ENCODE results near the gene CREB3L1. TPM values are rescaled to one million over a fixed set of nuclear protein-coding genes. Genes with fewer than 3 reads are reported as not detected.

The CREB3L1 gene
- total and polyA plus RNA-seq, 2 experiments from 2014 or later: 22.9 to 275 TPM

- 69% methylated on average over 5 of the region's 5 CpGs for WGBS (ENCODE audit: low lambda C conversion rate, missing lambda C conversion rate)
- TF ChIP-seq EZH2 (IDR thresholded peaks at IDR 0.05; ENCODE audit: borderline replicate concordance) (no peak), CTCF (IDR thresholded peaks at IDR 0.05; ENCODE audit: poor library complexity) (no peak), EZH2phosphoT487 (IDR thresholded peaks at IDR 0.05; ENCODE audit: low read depth, severe bottlenecking, unreplicated experiment) (no peak)
- H3K9me3 ChIP-seq (ENCODE audit: low read depth): no peaks in the 10 kb centered on the region
These were observed 6.8 kb upstream of the CREB3L1 start for GRCh38 chr11:46270684-46271083.

GRCh38 chr11:46271407-46271806 is 6.1 kb upstream of the CREB3L1 start:
- H3K4me1 ChIP-seq (ENCODE audit: insufficient read depth): peaks cover 56% of the 10 kb centered on the region
- no peaks in the 10 kb centered on the region for H3K36me3 ChIP-seq (replicated peaks; ENCODE audit: insufficient read depth, low read depth)
- H3K4me2 ChIP-seq: no peak overlapping the region
- 82% methylated on average over 1 of the region's 1 CpG for WGBS (ENCODE audit: low lambda C conversion rate, missing lambda C conversion rate)
- no peaks in the 10 kb centered on the region for H3K9me2 ChIP-seq (replicated peaks; ENCODE audit: insufficient read depth)
- no peaks in the 10 kb centered on the region for H3K27me3 ChIP-seq
- H3K9me3 ChIP-seq (ENCODE audit: low read depth): no peaks in the 10 kb centered on the region
- no peak overlapping the region for H2AFZ ChIP-seq
- DNase-seq (ENCODE audit: low spot score): no peak
- H3K4me3 ChIP-seq: no peak overlapping the region
- peak overlapping the region; percentile 94 for H3K27ac ChIP-seq
- H3K79me2 ChIP-seq: no peaks in the 10 kb centered on the region
- no peaks in the 10 kb centered on the region for H4K20me1 ChIP-seq (ENCODE audit: insufficient read depth, poor library complexity, severe bottlenecking)
- TF ChIP-seq CTCF (IDR thresholded peaks at IDR 0.05; ENCODE audit: poor library complexity) (no peak), EZH2 (IDR thresholded peaks at IDR 0.05; ENCODE audit: borderline replicate concordance) (no peak)

More at GRCh38 chr11:46270684-46271083, 6.8 kb upstream of the CREB3L1 start:
- Histone ChIP-seq H3K36me3 (replicated peaks; ENCODE audit: insufficient read depth, low read depth) (no peaks in the 10 kb centered on the region), H3K4me3 (no peak overlapping the region), H3K27ac (peak overlapping the region; percentile 94), H3K27me3 (no peaks in the 10 kb centered on the region), H2AFZ (no peak overlapping the region), H3K4me1 (ENCODE audit: insufficient read depth) (peaks cover 50% of the 10 kb centered on the region), H3K79me2 (no peaks in the 10 kb centered on the region), H4K20me1 (ENCODE audit: insufficient read depth, poor library complexity, severe bottlenecking) (no peaks in the 10 kb centered on the region), H3K9me2 (replicated peaks; ENCODE audit: insufficient read depth) (no peaks in the 10 kb centered on the region), H3K4me2 (no peak overlapping the region)
- DNase-seq (ENCODE audit: low spot score): no peak

GRCh38 chr11:46271875-46272815 is 5.3 kb upstream of the CREB3L1 start:
- H3K36me3 ChIP-seq (replicated peaks; ENCODE audit: insufficient read depth, low read depth): no peaks in the 10 kb centered on the region
- no peak overlapping the region for H2AFZ ChIP-seq
- peak overlapping the region; percentile 67 for H3K4me2 ChIP-seq
- H3K4me1 ChIP-seq (ENCODE audit: insufficient read depth): peaks cover 63% of the 10 kb centered on the region
- no peaks in the 10 kb centered on the region for H3K79me2 ChIP-seq
- H3K9me2 ChIP-seq (replicated peaks; ENCODE audit: insufficient read depth): no peaks in the 10 kb centered on the region
- H3K27ac ChIP-seq: peak overlapping the region; percentile 94
- no peaks in the 10 kb centered on the region for H3K27me3 ChIP-seq
- no peak for TF ChIP-seq CTCF (IDR thresholded peaks at IDR 0.05; ENCODE audit: poor library complexity)
- no peak for TF ChIP-seq EZH2 (IDR thresholded peaks at IDR 0.05; ENCODE audit: borderline replicate concordance)
- no peak for TF ChIP-seq EZH2phosphoT487 (IDR thresholded peaks at IDR 0.05; ENCODE audit: low read depth, severe bottlenecking, unreplicated experiment)
- no peaks in the 10 kb centered on the region for H4K20me1 ChIP-seq (ENCODE audit: insufficient read depth, poor library complexity, severe bottlenecking)
- no peak overlapping the region for H3K4me3 ChIP-seq
- H3K9me3 ChIP-seq (ENCODE audit: low read depth): no peaks in the 10 kb centered on the region
- DNase-seq (ENCODE audit: low spot score): peak; percentile 19
- WGBS (ENCODE audit: low lambda C conversion rate, missing lambda C conversion rate): 65% methylated on average over 16 of the region's 16 CpGs
